Small intestine (tissue), 7 donors: ENCODE measurements around the gene ZP2. TPM values are rescaled to one million over a fixed set of nuclear protein-coding genes. Genes with fewer than 3 reads are reported as not detected.
"Not testable (repeated sequence)": the region's sequence is repeated elsewhere in the genome, so short reads cannot be mapped to it uniquely, and the experiment has no call there.

Experiments used
- DNase-seq, 2 donors: peaks; one replicate each; pipeline versions ENCODE4 v3.0.0 to v3.0.0-alpha.2; 2013
- FAIRE-seq: peaks from 2 replicates; lab custom pipeline; 2012; peaks lifted over from hg19 to GRCh38; lab: Jason Lieb, UNC
- H3K27ac ChIP-seq, 3 donors: one replicate each; pipeline ENCODE4 v1.5.1; 2013; ENCODE audit warnings: low read length in 2 of 3, mild to moderate bottlenecking in 2 of 3, control low read depth in 1 of 3, inconsistent platforms in 1 of 3, low read depth in 1 of 3, moderate library complexity in 1 of 3
- H3K27me3 ChIP-seq, 3 donors: one replicate each; pipeline ENCODE4 v1.6.1; 2013; ENCODE audit warnings: low read length in 3 of 3, inconsistent platforms in 1 of 3; ENCODE audit not compliant: control insufficient read depth in 3 of 3, insufficient read depth in 3 of 3
- H3K36me3 ChIP-seq, 3 donors: one replicate each; pipeline ENCODE4 v1.6.1; 2013; ENCODE audit warnings: low read length in 3 of 3, inconsistent platforms in 1 of 3, low read depth in 1 of 3, mild to moderate bottlenecking in 1 of 3, moderate library complexity in 1 of 3; ENCODE audit not compliant: control insufficient read depth in 3 of 3, insufficient read depth in 2 of 3
- H3K4me1 ChIP-seq, 3 donors: one replicate each; pipeline ENCODE4 v1.6.1; 2013; ENCODE audit warnings: low read length in 2 of 3, inconsistent platforms in 1 of 3, low read depth in 1 of 3, mild to moderate bottlenecking in 1 of 3, moderate library complexity in 1 of 3; ENCODE audit not compliant: control insufficient read depth in 3 of 3, insufficient read depth in 2 of 3
- H3K4me3 ChIP-seq, 3 donors: one replicate each; pipeline ENCODE4 v1.5.1; 2013; ENCODE audit warnings: low read length in 3 of 3, control low read depth in 1 of 3, inconsistent platforms in 1 of 3, low read depth in 1 of 3, mild to moderate bottlenecking in 1 of 3, moderate library complexity in 1 of 3
- H3K9me3 ChIP-seq, 2 donors: one replicate each; pipeline ENCODE4 v1.6.1; 2013; ENCODE audit warnings: low read depth in 1 of 2, low read length in 1 of 2; ENCODE audit not compliant: control insufficient read depth in 2 of 2, insufficient read depth in 1 of 2
- WGBS, 3 donors: extraction: QIAGEN DNeasy Blood & Tissue Kit; methylation state at CpG; one replicate each; pipeline ENCODE4 v1.1.7; 2013; 5-methylcytosine and 5-hydroxymethylcytosine counted together
- polyA plus RNA-seq, 4 donors: library from polyadenylated mRNA; stranded (reverse) in 3 of 4; unstranded in 1 of 4; fragments of 200-250 nt in 3 of 4; fragments of 120-200 nt in 1 of 4; gene quantifications; one replicate each; pipeline versions ENCODE4 v1.2.1 to v1.2.3, GENCODE V29; 2013
- donor health status: healthy with polysubstance abuse.
- donor health status: control.
- donor health status: control.
- donor health status: Bipolar disorder and iron deficiency.
- donor health status: healthy.

Gene ZP2
- polyA plus RNA-seq, 4 donors = 0.01 to 1.1 (median 0.42) TPM

DNA sequence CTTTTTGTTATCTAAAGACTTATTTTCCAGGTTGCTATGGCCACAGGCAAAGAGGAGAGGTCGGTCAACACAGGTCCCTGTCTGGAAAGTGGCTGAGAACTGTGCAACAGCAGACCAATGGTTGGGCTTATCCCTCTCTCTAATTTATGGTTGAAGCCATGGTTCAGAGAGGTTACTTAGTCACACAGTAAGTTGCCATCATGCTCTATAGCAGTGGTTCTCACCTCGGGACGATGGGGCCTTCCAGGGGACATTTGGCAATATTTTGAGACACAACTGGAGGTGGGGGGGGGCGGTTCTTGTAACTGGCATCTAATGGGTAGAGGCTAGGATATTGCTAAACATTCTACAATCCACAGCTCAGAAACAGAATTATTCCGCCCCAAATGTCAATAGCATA lies 53.7 kb downstream of the ZP2 start:
- H3K27me3 ChIP-seq = no peaks in the 10 kb centered on the region
- WGBS, 3 donors = 70 to 77% (median 73%) methylated on average over 5 of the region's 5 CpGs
- no peak for DNase-seq
- peaks cover 0 to 4% (median 0%) of the 10 kb centered on the region in 3 donors for H3K36me3 ChIP-seq
- peak overlapping the region in 1 of 3 donors; percentile 40 for H3K27ac ChIP-seq
- no peak for FAIRE-seq
- H3K4me1 ChIP-seq = peaks cover 0 to 9% (median 4%) of the 10 kb centered on the region in 3 donors
- no peaks in the 10 kb centered on the region for H3K9me3 ChIP-seq
- no peak overlapping the region for H3K4me3 ChIP-seq

DNA sequence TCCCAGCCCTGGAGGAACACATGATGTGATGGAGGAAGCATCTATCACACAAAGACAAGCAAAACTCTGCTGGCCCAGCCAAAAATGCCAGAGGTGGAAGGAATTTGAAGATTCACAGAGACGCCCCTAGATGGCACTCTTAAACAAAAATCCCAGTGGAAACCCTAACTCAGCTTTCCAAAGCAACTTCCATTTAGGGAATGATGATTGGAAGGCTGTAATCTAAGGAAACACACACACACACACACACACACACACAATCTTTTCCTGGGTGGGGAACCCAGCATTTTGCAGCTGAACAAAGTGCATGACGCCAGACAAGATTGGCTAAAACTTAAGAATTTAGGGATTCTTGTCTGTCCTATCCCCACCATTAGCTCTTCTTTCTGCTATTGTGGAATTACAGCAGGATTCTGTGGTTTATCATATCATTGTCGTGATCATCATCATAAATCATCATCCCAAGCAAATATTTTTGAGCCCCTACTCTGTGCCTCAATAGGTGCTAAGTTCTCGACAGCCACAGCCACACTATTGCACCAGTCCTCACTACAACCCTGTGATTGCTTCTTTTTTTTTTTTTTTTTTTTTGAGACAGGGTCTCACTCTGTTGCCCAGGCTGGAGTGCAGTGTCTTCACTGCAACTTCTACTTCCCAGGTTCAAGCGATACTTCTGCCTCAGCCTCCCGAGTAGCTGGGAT lies 54.5 kb downstream of the ZP2 start:
- H3K27ac ChIP-seq = no peak overlapping the region
- H3K27me3 ChIP-seq = no peaks in the 10 kb centered on the region
- FAIRE-seq (no peak), DNase-seq (peak; percentile 72 to 74)
- peaks cover 0 to 9% (median 4%) of the 10 kb centered on the region in 3 donors for H3K4me1 ChIP-seq
- peaks cover 0 to 3% (median 0%) of the 10 kb centered on the region in 3 donors for H3K36me3 ChIP-seq
- H3K4me3 ChIP-seq = no peak overlapping the region
- no peaks in the 10 kb centered on the region for H3K9me3 ChIP-seq
- WGBS, 3 donors = 42 to 53% (median 49%) methylated on average over 6 of the region's 6 CpGs

DNA sequence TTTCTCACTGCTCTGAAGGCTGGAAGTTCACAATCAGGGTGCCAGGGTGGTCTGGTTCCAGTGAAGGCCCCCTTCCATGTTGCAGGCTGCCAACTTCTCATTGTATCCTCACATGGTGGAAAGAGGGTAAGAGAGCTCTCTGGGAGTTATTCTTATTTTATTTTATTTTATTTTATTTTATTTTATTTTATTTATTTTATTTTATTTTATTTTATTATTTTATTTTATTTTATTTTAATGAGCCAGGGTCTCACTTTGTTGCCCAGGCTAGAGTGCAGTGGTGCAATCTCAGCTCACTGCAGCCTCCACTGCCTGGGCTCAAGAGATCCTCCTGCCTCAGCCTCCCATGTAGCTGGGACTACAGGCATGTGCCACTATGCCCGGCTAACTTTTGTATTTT lies 55.4 kb downstream of the ZP2 start:
- H3K4me3 ChIP-seq, H3K27me3 ChIP-seq, H3K27ac ChIP-seq, H3K36me3 ChIP-seq, FAIRE-seq, H3K9me3 ChIP-seq, H3K4me1 ChIP-seq, DNase-seq: not testable (repeated sequence)
- WGBS, 3 donors = 67 to 80% (median 70%) methylated on average over 1 of the region's 1 CpG

DNA sequence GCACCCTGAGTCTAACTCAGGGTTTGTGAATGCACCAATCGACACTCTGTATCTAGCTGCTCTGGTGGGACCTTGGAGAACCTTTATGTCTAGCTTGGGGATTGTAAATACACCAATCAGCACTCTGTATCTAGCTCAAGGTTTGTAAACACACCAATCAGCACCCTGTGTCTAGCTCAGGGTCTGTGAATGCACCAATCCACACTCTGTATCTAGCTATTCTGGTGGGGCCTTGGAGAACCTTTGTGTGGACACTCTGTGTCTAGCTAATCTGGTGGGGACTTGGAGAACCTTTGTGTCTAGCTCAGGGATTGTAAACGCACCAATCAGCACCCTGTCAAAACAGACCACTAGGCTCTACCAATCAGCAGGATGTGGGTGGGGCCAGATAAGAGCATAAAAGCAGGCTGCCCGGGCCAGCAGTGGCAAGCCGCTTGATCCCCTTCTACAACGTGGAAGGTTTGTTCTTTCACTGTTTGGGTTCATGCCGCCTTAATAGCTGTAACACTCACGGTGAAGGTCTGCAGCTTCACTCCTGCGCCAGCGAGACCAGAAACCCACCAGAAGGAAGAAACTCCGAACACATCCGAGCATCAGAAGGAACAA lies 58.1 kb downstream of the ZP2 start:
- H3K27me3 ChIP-seq, FAIRE-seq, H3K4me3 ChIP-seq, DNase-seq, H3K9me3 ChIP-seq, H3K4me1 ChIP-seq, H3K27ac ChIP-seq, H3K36me3 ChIP-seq: not testable (repeated sequence)
- 83 to 89% (median 86%) methylated on average over 11 of the region's 11 CpGs for WGBS, 3 donors

DNA sequence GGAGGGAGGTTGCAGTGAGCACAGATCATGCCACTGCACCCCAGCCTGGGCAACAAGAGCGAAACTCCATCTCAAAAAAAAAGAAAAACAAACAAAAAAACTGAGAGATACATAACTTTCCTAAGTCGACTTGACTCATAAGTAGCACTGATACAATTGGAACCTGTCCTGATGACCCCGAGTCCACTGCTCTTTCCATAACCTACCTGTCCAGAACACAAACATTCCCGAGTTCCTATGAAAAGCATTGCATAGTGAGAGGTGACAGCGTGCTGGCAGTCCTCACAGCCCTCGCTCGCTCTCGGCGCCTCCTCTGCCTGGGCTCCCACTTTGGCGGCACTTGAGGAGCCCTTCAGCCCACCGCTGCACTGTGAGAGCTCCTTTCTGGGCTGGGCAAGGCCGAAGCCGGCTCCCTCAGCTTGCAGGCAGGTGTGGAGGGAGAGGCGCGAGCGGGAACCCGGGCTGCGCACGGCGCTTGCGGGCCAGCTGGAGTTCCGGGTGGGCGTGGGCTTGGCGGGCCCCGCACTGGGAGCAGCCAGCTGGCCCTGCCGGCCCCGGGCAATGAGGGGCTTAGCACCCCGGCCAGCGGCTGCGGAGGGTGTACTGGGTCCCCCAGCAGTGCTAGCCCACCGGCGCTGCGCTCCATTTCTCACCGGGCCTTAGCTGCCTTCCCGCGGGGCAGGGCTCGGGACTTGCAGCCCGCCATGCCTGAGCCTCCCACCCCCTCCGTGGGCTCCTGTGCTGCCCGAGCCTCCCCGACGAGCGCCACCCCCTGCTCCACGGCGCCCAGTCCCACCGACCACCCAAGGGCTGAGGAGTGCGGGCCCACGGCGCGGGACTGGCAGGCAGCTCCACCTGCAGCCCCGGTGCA lies 59.0 kb downstream of the ZP2 start:
- H3K27me3 ChIP-seq, H3K4me1 ChIP-seq, H3K9me3 ChIP-seq, H3K36me3 ChIP-seq, DNase-seq, FAIRE-seq, H3K4me3 ChIP-seq, H3K27ac ChIP-seq: not testable (repeated sequence)
- 85 to 87% (median 85%) methylated on average over 39 to 51 of the region's 51 CpGs for WGBS, 3 donors

DNA sequence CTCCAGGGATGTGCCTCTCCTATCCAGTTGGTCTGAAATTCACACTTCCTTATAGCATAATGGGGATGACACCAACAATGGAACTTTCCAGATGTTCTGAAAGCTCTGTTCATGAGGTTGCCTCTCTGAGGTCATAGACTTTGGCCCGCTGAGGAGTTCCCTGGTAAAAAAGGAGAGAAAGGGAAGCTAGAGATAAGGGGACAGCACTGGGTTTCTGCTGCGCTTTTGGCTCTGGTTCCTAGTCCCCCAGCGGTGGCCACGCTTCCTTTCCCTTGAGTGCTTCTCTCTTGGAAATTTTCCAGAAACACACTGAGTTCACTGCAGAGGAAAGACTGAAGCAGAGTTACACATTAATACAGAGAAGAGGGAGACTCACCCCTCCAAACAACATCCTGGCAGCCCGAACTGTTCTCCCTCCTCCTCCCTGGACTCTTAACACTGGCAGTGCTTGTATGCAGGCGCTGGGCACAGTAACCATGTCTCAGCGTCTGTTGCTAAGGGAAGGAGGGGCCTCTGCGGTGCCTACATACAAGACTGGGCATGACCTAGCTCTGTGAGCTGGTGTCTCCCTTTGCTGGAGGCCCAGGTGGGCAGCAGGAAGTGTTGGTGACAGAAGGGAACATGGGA lies 60.9 kb downstream of the ZP2 start, which contains the start of gene DNAH3:
TSS of gene DNAH3 (minus strand) at position 472 of the 627 bp plus-strand sequence. CDS start 527 bp downstream, outside the sequence.
- 16 to 28% (median 21%) methylated on average over 8 of the region's 8 CpGs for WGBS, 3 donors
- Histone ChIP-seq H3K4me1 (no peaks in the 10 kb centered on the region), H3K27me3 (peaks cover 0 to 2% (median 0%) of the 10 kb centered on the region in 3 donors), H3K4me3 (no peak within 1 kb of the TSS), H3K36me3 (no peaks in the 10 kb centered on the region), H3K27ac (no peak within 1 kb of the TSS), H3K9me3 (no peaks in the 10 kb centered on the region)
- no peak for FAIRE-seq
- DNase-seq = peak in 1 of 2 donors; percentile 10
